Thyroid gland (tissue), 4 donors: ENCODE results near the gene FCHSD2. TPM values are rescaled to one million over a fixed set of nuclear protein-coding genes. Genes with fewer than 3 reads are reported as not detected.

Source experiments
- DNase-seq, 2 donors: peaks; one replicate each; pipeline ENCODE4 v3.0.0-alpha.2; 2019
- H3K27ac ChIP-seq, 3 donors: fragments of 200-600 bp; sonication (generic); 1 replicate in 2 of 3; 2 replicates in 1 of 3; pipeline ENCODE4 v1.5.1; 2016 to 2019; ENCODE audit warnings: mild to moderate bottlenecking in 1 of 3, moderate library complexity in 1 of 3
- H3K27me3 ChIP-seq: fragments of 200-600 bp; sonication (generic); one replicate; pipeline ENCODE4 v1.5.1; 2019
- H3K36me3 ChIP-seq, 2 donors: fragments of 200-600 bp; sonication (generic); one replicate each; pipeline ENCODE4 v1.5.1; 2016 to 2019
- H3K4me1 ChIP-seq, 2 donors: fragments of 200-600 bp; sonication (generic); one replicate each; pipeline ENCODE4 v1.5.1; 2017 to 2019
- H3K4me3 ChIP-seq, 3 donors: fragments of 200-600 bp; sonication (generic); replicated peaks in 1 of 3; 1 replicate in 2 of 3; 2 replicates in 1 of 3; pipeline ENCODE4 v1.5.1; 2016; ENCODE audit warnings: mild to moderate bottlenecking in 1 of 3
- H3K9me3 ChIP-seq: fragments of 200-600 bp; sonication (generic); one replicate; pipeline ENCODE4 v1.5.1; 2017
- POLR2A ChIP-seq, 2 donors: fragments of 450-650 bp; IDR thresholded peaks; one replicate each; pipeline ENCODE4 v1.6.1; 2017; ENCODE audit warnings: antibody characterized with exemption in 2 of 2, mild to moderate bottlenecking in 2 of 2, moderate library complexity in 1 of 2
- WGBS, 2 donors: methylation state at CpG; one replicate each; pipeline ENCODE4 v1.1.5; 2017; 5-methylcytosine and 5-hydroxymethylcytosine counted together
- intact Hi-C: fragments of 100-400 bp; cut with DNase I; formaldehyde crosslinking; loops from one replicate; pipeline ENCODE4 v1.15.1; 2023
- total RNA-seq, 4 donors: library from RNA; depleted of rRNA; stranded (reverse); fragments of >200 nt; gene quantifications; one replicate each; pipeline ENCODE4 v1.2.3, GENCODE V29; 2016
- TF ChIP-seq, protein P1 (sequence below), 6 experiments: fragments of 200-600 bp in 3 of 6; fragments of 450-650 bp in 3 of 6; sonication (generic) in 3 of 6; IDR thresholded peaks; one replicate each; pipeline ENCODE4 v1.5.1; 2016 to 2019; ENCODE audit warnings: antibody characterized with exemption in 6 of 6, mild to moderate bottlenecking in 2 of 6, inconsistent platforms in 1 of 6, moderate library complexity in 1 of 6

The FCHSD2 gene
- total RNA-seq, 4 donors from 2014 or later = 13.5 to 21.7 (median 16.9) TPM

DNA sequence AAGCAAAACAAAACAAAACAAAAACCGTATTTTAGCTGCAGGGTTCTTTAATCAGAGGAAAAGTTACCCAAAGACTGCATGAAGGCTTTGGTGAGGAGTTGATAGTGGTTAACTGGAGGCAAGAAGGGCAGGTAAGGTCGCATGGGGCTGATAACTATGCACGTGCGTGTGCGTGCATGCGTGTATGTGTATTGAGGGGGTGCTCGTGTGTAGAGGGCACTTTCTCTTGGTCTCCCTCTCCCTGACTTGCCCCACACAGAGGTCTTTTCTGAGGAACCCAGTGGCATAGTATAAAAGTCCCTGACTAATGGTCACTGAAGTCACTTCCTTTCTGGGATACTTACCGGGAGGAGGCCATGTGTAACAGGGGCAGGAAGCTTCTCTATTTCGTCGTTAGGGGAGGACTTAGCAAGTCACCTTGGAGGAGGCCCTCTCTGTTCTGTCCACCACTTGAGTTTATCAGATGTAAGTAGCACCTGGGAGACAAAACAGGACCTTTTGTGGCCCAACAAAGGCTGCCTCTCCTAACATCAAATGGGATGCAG is 20.1 kb upstream of the FCHSD2 start:
- DNase-seq = no peak
- Histone ChIP-seq H3K36me3 (no peaks in the 10 kb centered on the region), H3K27me3 (no peaks in the 10 kb centered on the region), H3K9me3 (no peaks in the 10 kb centered on the region), H3K4me3 (no peak overlapping the region), H3K4me1 (peaks cover 0 to 7% of the 10 kb centered on the region in 2 donors), H3K27ac (no peak overlapping the region)
- TF ChIP-seq, protein P1, sequence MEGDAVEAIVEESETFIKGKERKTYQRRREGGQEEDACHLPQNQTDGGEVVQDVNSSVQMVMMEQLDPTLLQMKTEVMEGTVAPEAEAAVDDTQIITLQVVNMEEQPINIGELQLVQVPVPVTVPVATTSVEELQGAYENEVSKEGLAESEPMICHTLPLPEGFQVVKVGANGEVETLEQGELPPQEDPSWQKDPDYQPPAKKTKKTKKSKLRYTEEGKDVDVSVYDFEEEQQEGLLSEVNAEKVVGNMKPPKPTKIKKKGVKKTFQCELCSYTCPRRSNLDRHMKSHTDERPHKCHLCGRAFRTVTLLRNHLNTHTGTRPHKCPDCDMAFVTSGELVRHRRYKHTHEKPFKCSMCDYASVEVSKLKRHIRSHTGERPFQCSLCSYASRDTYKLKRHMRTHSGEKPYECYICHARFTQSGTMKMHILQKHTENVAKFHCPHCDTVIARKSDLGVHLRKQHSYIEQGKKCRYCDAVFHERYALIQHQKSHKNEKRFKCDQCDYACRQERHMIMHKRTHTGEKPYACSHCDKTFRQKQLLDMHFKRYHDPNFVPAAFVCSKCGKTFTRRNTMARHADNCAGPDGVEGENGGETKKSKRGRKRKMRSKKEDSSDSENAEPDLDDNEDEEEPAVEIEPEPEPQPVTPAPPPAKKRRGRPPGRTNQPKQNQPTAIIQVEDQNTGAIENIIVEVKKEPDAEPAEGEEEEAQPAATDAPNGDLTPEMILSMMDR (IDR thresholded peaks at IDR 0.05) = no peak
- no peak for TF ChIP-seq POLR2A (IDR thresholded peaks at IDR 0.05)
- intact Hi-C loops = no loop called here
- WGBS, 2 donors = 78% methylated on average over 10 of the region's 10 CpGs

DNA sequence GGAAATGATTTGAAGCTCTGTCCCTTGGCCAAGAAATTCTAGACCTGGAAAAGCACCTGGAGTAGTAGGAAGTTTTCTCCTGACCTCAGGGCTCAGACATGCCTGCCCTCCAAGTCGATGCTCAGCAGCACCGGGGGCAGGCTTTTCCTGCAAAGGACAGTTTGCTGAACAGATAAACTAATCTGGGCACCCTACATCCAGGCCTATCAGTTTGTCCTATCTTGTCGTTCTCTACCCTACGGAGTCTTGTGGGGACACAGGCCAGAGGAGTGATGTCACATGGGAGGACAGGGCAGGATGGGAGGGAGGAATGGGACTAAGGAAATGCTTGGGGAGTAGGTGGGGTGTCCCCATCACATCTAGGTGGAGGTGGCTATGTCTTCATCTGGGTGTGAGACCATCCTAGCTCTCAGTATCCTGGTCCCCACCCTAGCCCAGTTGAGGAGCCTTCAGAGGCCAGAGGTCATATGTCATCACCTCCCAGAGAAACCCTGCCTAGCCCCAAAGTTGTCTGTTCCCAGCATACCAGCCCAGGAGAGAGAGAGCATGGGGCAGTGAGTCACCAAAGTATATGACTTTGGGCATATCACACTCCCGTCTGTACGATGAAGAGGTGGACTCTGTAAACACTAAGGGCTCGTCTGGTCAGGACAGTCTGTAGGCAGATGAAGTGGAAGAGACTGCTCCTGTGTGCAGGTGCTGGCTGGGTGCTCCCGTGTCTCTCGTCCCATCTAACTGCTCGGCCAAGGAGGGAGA is 18.1 kb upstream of the FCHSD2 start:
- 81 to 85% methylated on average over 10 of the region's 10 CpGs for WGBS, 2 donors

DNA sequence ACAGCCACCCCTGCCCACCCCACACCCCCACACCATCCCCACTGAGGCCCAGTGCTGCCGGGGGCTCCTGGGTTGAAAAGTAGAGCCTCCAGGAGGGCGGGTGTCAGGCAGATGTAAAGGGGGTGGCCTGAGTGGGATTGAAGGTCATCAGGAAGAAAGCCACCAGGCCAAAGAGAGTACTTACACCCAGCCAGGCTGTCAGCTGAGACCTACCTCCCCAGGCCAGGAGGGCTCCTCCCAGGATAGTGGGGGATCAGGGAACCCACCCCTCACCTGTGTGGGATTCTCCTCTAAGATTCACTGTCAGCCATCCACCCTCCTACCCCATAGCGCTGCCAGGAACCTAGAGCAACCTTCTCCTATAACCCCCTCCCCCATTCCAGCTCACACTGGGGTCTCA is 17.2 kb upstream of the FCHSD2 start:
- H3K27me3 ChIP-seq = no peaks in the 10 kb centered on the region
- H3K9me3 ChIP-seq = no peaks in the 10 kb centered on the region
- intact Hi-C loops = no loop called here
- TF ChIP-seq POLR2A (IDR thresholded peaks at IDR 0.05) = no peak
- TF ChIP-seq, protein P1 (IDR thresholded peaks at IDR 0.05) = no peak
- DNase-seq = no peak
- 95% methylated on average over 1 to 3 of the region's 3 CpGs for WGBS, 2 donors
- no peak overlapping the region for H3K4me3 ChIP-seq
- no peaks in the 10 kb centered on the region for H3K36me3 ChIP-seq
- no peak overlapping the region for H3K27ac ChIP-seq
- H3K4me1 ChIP-seq = peaks cover 0 to 7% of the 10 kb centered on the region in 2 donors

More for the DNA sequence above, 18.1 kb upstream of the FCHSD2 start:
- H3K27me3 ChIP-seq = no peaks in the 10 kb centered on the region
- no peak for TF ChIP-seq POLR2A (IDR thresholded peaks at IDR 0.05)
- TF ChIP-seq, protein P1 (IDR thresholded peaks at IDR 0.05) = no peak
- no peak overlapping the region for H3K27ac ChIP-seq
- no peak for DNase-seq
- H3K36me3 ChIP-seq = no peaks in the 10 kb centered on the region
- peaks cover 0 to 7% of the 10 kb centered on the region in 2 donors for H3K4me1 ChIP-seq
- intact Hi-C loops = no loop called here
- H3K4me3 ChIP-seq = no peak overlapping the region
- H3K9me3 ChIP-seq = no peaks in the 10 kb centered on the region

DNA sequence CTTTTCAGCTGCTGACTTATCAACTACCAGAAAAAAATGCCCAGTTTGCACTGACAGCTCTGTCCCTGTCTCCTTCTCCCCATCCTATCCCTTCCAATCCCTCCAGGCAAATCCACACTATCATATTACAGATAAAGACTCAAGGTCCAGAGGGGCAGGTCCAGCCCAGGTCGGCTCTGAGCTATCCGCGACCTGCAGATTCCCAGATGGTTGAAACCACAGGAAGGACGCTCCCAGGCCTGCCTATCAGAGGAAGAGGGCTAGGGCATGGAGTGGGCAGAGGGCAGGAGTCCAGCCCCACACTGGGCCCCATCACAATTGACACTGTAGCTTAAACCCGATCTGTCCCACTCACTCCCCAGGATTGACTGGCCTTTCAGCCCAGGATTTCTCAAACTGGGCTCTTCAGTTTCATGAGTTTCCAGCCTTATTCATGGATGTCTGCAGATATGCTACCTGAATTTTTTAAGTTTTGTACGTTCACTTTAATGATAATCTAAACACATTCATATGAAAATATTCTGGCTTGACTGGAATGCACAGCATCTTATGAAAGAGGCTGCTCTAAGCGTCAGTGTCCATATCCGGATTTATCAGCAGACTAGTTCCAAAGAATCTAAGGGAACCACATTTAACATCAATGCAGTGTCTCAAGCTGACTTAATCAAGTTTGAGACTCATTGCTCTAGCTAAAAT is 16.4 kb upstream of the FCHSD2 start:
- DNase-seq = no peak

More for the DNA sequence above, 16.4 kb upstream of the FCHSD2 start:
- Histone ChIP-seq H3K36me3 (no peaks in the 10 kb centered on the region), H3K9me3 (no peaks in the 10 kb centered on the region), H3K4me3 (no peak overlapping the region), H3K4me1 (peaks cover 0 to 7% of the 10 kb centered on the region in 2 donors), H3K27me3 (no peaks in the 10 kb centered on the region), H3K27ac (no peak overlapping the region)
- 86 to 87% methylated on average over 8 of the region's 8 CpGs for WGBS, 2 donors
- TF ChIP-seq, protein P1 (IDR thresholded peaks at IDR 0.05) = no peak
- no peak for TF ChIP-seq POLR2A (IDR thresholded peaks at IDR 0.05)
- intact Hi-C loops = no loop called here
